H1 (cell line): Measurements from ENCODE around the gene MGAT5B. TPM values are rescaled to one million over a fixed set of nuclear protein-coding genes. Genes with fewer than 3 reads are reported as not detected.

Experiments used
- CTCF ChIA-PET: fragments of 300-600 bp; sonication (Branson Sonifier 250); formaldehyde crosslinking; loops from one replicate; lab custom pipeline; 2021; ENCODE audit not compliant: partially characterized antibody; lab: Charles Lee
- POLR2A ChIA-PET: fragments of 300-600 bp; sonication (Branson Sonifier 250); formaldehyde crosslinking; loops from one replicate; lab custom pipeline; 2021; ENCODE audit warnings: inconsistent platforms; ENCODE audit not compliant: partially characterized antibody; lab: Charles Lee
- DNase-seq, 2 experiments: peaks; one replicate each; pipeline versions ENCODE4 v3.0.0 to v3.0.0-alpha.2; 2010 to 2022; ENCODE audit warnings: low spot score in 2 of 2, low read depth in 1 of 2, mixed read lengths in 1 of 2
- FAIRE-seq: peaks from 2 replicates; lab custom pipeline; 2011; peaks lifted over from hg19 to GRCh38; lab: Jason Lieb, UNC
- H2AFZ ChIP-seq: 2 replicates; pipeline ENCODE4 v1.8.1; 2012; ENCODE audit warnings: low read length, inconsistent platforms
- H2AK5ac ChIP-seq: 2 replicates; pipeline ENCODE4 v1.6.1; 2013; ENCODE audit warnings: low read depth, low read length
- H2BK120ac ChIP-seq: replicated peaks from 2 replicates; pipeline ENCODE3; 2013; ENCODE audit warnings: low read depth, low read length, inconsistent platforms
- H2BK12ac ChIP-seq: 2 replicates; pipeline ENCODE4 v1.6.1; 2013; ENCODE audit warnings: low read depth, low read length
- H2BK15ac ChIP-seq: 2 replicates; pipeline ENCODE4 v1.6.1; 2013; ENCODE audit warnings: low read length
- H2BK20ac ChIP-seq: 2 replicates; pipeline ENCODE4 v1.6.1; 2013; ENCODE audit warnings: low read length
- H2BK5ac ChIP-seq: 2 replicates; pipeline ENCODE4 v1.6.1; 2013; ENCODE audit warnings: low read depth, low read length
- H3K14ac ChIP-seq: 2 replicates; pipeline ENCODE4 v1.6.1; 2013; ENCODE audit warnings: inconsistent platforms; ENCODE audit not compliant: insufficient read length
- H3K18ac ChIP-seq: 2 replicates; pipeline ENCODE4 v1.6.1; 2013; ENCODE audit warnings: low read length; ENCODE audit errors: extremely low read depth
- H3K23ac ChIP-seq: 2 replicates; pipeline ENCODE4 v1.6.1; 2013; ENCODE audit warnings: inconsistent platforms; ENCODE audit not compliant: insufficient read length
- H3K23me2 ChIP-seq: 2 replicates; pipeline ENCODE4 v1.6.1; 2013; ENCODE audit warnings: low read depth, low read length
- H3K27ac ChIP-seq: 2 replicates; pipeline ENCODE4 v1.6.1; 2011; ENCODE audit warnings: low read depth, low read length, inconsistent platforms
- H3K27me3 ChIP-seq, 4 experiments: replicated peaks in 1 of 4; 1 replicate in 1 of 4; 2 replicates in 3 of 4; pipeline versions ENCODE4 v1.6.1 to v1.8.1; 2011 to 2013; ENCODE audit warnings: low read length in 3 of 4, mild to moderate bottlenecking in 3 of 4, inconsistent platforms in 2 of 4, mixed read lengths in 2 of 4, moderate library complexity in 1 of 4; ENCODE audit not compliant: control insufficient read depth in 3 of 4, insufficient read depth in 3 of 4; ENCODE audit errors: extremely low read depth in 1 of 4
- H3K36me3 ChIP-seq, 4 experiments: 2 replicates each; pipeline versions ENCODE4 v1.6.1 to v1.8.1; 2011 to 2013; ENCODE audit warnings: mild to moderate bottlenecking in 4 of 4, low read length in 3 of 4, moderate library complexity in 2 of 4, control low read depth in 1 of 4, inconsistent platforms in 1 of 4; ENCODE audit not compliant: insufficient read depth in 4 of 4, control insufficient read depth in 2 of 4
- H3K4ac ChIP-seq: replicated peaks from 2 replicates; pipeline ENCODE3; 2013; ENCODE audit warnings: low read length, low read depth, mixed read lengths, inconsistent platforms; ENCODE audit not compliant: insufficient read length
- H3K4me1 ChIP-seq, 4 experiments: replicated peaks in 1 of 4; 1 replicate in 1 of 4; 2 replicates in 3 of 4; pipeline versions ENCODE4 v1.6.1 to v1.8.1; 2011 to 2013; ENCODE audit warnings: low read length in 3 of 4, inconsistent platforms in 2 of 4, mixed read lengths in 1 of 4; ENCODE audit not compliant: insufficient read depth in 4 of 4, control insufficient read depth in 3 of 4
- H3K4me2 ChIP-seq, 2 experiments: 2 replicates each; pipeline versions ENCODE4 v1.6.1 to v1.8.1; 2011 to 2013; ENCODE audit warnings: low read depth in 2 of 2, low read length in 2 of 2, control low read depth in 1 of 2, inconsistent platforms in 1 of 2, mild to moderate bottlenecking in 1 of 2; ENCODE audit not compliant: insufficient read depth in 1 of 2
- H3K4me3 ChIP-seq, 4 experiments: fragments of 200-600, 300-600 bp in 1 of 4; sonication (generic), shearing (Covaris generic), sonication (Bioruptor Twin) in 1 of 4; 2 replicates each; pipeline versions ENCODE4 v1.5.1 to v1.8.1; 2011 to 2016; ENCODE audit warnings: low read length in 4 of 4, low read depth in 3 of 4, control low read depth in 2 of 4, inconsistent platforms in 2 of 4, mild to moderate bottlenecking in 2 of 4, mixed read lengths in 1 of 4, moderate library complexity in 1 of 4; ENCODE audit not compliant: insufficient read depth in 2 of 4; ENCODE audit errors: extremely low read depth in 1 of 4
- H3K56ac ChIP-seq: replicated peaks from 2 replicates; pipeline ENCODE3; 2013; ENCODE audit warnings: low read depth, mild to moderate bottlenecking, mixed read lengths, low read length, inconsistent platforms; ENCODE audit not compliant: insufficient read length
- H3K79me1 ChIP-seq: 2 replicates; pipeline ENCODE4 v1.6.1; 2013; ENCODE audit warnings: low read depth, low read length, control low read depth
- H3K79me2 ChIP-seq, 2 experiments: 2 replicates each; pipeline versions ENCODE4 v1.6.1 to v1.8.1; 2012 to 2013; ENCODE audit warnings: low read length in 2 of 2, mild to moderate bottlenecking in 2 of 2, inconsistent platforms in 1 of 2; ENCODE audit not compliant: insufficient read depth in 2 of 2, control insufficient read depth in 1 of 2
- H3K9ac ChIP-seq, 4 experiments: replicated peaks in 1 of 4; 1 replicate in 1 of 4; 2 replicates in 3 of 4; pipeline versions ENCODE4 v1.6.1 to v1.8.1; 2011 to 2013; ENCODE audit warnings: low read depth in 3 of 4, low read length in 3 of 4, control low read depth in 2 of 4, mild to moderate bottlenecking in 2 of 4, moderate library complexity in 2 of 4, inconsistent platforms in 1 of 4; ENCODE audit errors: extremely low read depth in 1 of 4
- H3K9me3 ChIP-seq, 2 experiments: 2 replicates each; pipeline versions ENCODE4 v1.6.1 to v1.8.1; 2012 to 2013; ENCODE audit warnings: mild to moderate bottlenecking in 2 of 2, moderate library complexity in 2 of 2, control low read depth in 1 of 2, inconsistent platforms in 1 of 2, low read depth in 1 of 2, low read length in 1 of 2, mixed read lengths in 1 of 2; ENCODE audit not compliant: insufficient read depth in 2 of 2
- H4K20me1 ChIP-seq, 2 experiments: replicated peaks in 1 of 2; 2 replicates each; pipeline versions ENCODE3 to v1.8.1; 2011 to 2013; ENCODE audit warnings: inconsistent platforms in 2 of 2, low read length in 2 of 2, mild to moderate bottlenecking in 1 of 2; ENCODE audit not compliant: insufficient read depth in 2 of 2, control insufficient read depth in 1 of 2
- H4K5ac ChIP-seq: 2 replicates; pipeline ENCODE4 v1.6.1; 2013; ENCODE audit warnings: low read length, low read depth, mixed read lengths, inconsistent platforms; ENCODE audit not compliant: insufficient read length
- H4K8ac ChIP-seq: 2 replicates; pipeline ENCODE4 v1.8.0; 2013; ENCODE audit warnings: mild to moderate bottlenecking, moderate library complexity, low read length, inconsistent platforms; ENCODE audit not compliant: insufficient read depth; ENCODE audit errors: extremely low read depth
- H4K91ac ChIP-seq: replicated peaks from 2 replicates; pipeline ENCODE3; 2013; ENCODE audit warnings: low read length, mixed read lengths, inconsistent platforms; ENCODE audit not compliant: insufficient read length
- CREB1 ChIP-seq: IDR thresholded peaks from 2 replicates; pipeline ENCODE4 v1.6.1; 2012; ENCODE audit warnings: inconsistent platforms
- KDM1A ChIP-seq: fragments of 200-600, 300-600 bp; sonication (generic); IDR thresholded peaks from 2 replicates; pipeline ENCODE4 v1.7.1; 2016; ENCODE audit warnings: mild to moderate bottlenecking, low read length, borderline replicate concordance
- WGBS, 2 experiments: shearing (Covaris generic) in 1 of 2; methylation state at CpG; one replicate each; pipeline versions ENCODE4 v1.1.6 to v1.1.7; 2013 to 2015; ENCODE audit warnings: low lambda C conversion rate in 2 of 2, mixed read lengths in 2 of 2, inconsistent platforms in 1 of 2, low coverage in 1 of 2, missing lambda C conversion rate in 1 of 2; ENCODE audit not compliant: insufficient replicate concordance in 2 of 2, insufficient coverage in 1 of 2, insufficient read length in 1 of 2; ENCODE audit errors: extremely low coverage in 1 of 2, missing lambda C conversion rate in 1 of 2; 5-methylcytosine and 5-hydroxymethylcytosine counted together
- polyA plus RNA-seq, 7 experiments: library from polyadenylated mRNA; depleted of rRNA in 3 of 7; stranded (reverse) in 5 of 7; unstranded in 2 of 7; fragments of >200 nt in 5 of 7; fragments of 200-250 nt in 2 of 7; gene quantifications; 1 replicate in 5 of 7; 2 replicates in 1 of 7; 4 replicates in 1 of 7; pipeline versions ENCODE4 v1.2.1 to v1.2.3, GENCODE V29; 2011 to 2013; ENCODE audit warnings: missing spikeins in 2 of 7, mixed read lengths in 2 of 7
- total RNA-seq: library from RNA; stranded (reverse); fragmentation: NEBNext Ultra II Directional; extraction: Animal tissue kit (Norgen Biotek cat#: 25700); gene quantifications from 2 replicates; pipeline ENCODE4 v1.2.1, GENCODE V29; 2021

The MGAT5B gene
- total and polyA plus RNA-seq, 2 of the 8 experiments (the other 6 are each of a cell fraction or from before 2014, with no cell fraction given): 7.9 to 8.2 TPM

DNA sequence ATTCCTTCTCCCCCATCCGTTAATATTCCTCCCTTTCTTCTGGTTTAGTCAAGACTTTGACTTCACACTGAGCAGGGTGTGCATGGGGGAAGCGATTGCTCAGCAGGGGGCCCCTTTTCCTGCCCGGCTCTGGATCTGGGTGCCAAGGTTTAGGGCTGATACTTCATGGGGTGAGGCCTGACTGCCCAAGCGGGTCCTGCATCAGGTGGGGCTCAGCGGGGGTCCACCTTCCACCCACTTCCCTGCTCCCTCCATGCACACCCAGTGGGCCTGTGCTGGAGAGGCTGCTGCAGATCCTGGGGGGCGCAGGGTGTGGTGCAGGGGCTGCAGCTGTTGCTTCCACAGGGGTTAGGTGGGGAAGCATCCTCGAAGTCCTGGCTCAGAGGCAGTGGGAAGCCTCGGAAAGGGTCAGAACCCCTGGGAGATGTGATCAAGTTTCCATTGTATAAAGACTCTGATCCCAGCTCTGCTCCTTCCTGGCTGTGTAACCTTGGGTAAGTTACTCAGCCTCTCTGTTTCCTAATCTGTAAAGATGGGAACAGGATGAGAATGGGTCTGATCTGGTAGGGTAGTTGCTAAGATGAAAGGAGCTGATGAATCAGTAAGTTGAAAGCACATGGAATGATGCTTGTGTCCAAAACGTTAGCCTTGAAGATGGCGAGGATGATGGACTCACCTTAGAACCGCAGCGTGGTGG is 53.3 kb downstream of the MGAT5B start:
- no peak overlapping the region for H2BK15ac ChIP-seq
- H3K9ac ChIP-seq: no peak overlapping the region
- H3K4me3 ChIP-seq: no peak overlapping the region
- H3K18ac ChIP-seq: no peak overlapping the region
- H2BK12ac ChIP-seq: no peak overlapping the region
- H3K14ac ChIP-seq: no peak overlapping the region
- H4K5ac ChIP-seq: no peak overlapping the region
- no peak overlapping the region for H3K23ac ChIP-seq
- H4K91ac ChIP-seq: no peak overlapping the region
- H3K27ac ChIP-seq: no peak overlapping the region
- 0 out of 4 replicates have a peak, but pooled peaks cover 0 to 3% of the 10 kb centered on the region in 2 experiments for H3K9me3 ChIP-seq
- no peak for FAIRE-seq
- WGBS, 2 experiments: 86% methylated on average over 12 of the region's 12 CpGs; no CpG with 5 or more reads in 1 of the 2 experiments
- peaks cover 0 to 5% (median 1%) of the 10 kb centered on the region in 4 experiments; a peak in 3 of 7 replicates for H3K4me1 ChIP-seq
- peaks cover 0 to 3% of the 10 kb centered on the region in 2 experiments for H4K20me1 ChIP-seq
- no peaks in the 10 kb centered on the region for H3K79me2 ChIP-seq
- no peaks in the 10 kb centered on the region for H3K36me3 ChIP-seq
- no peaks in the 10 kb centered on the region for H3K27me3 ChIP-seq
- H3K23me2 ChIP-seq: no peaks in the 10 kb centered on the region
- CTCF ChIA-PET: interaction anchor here (0.9 to 3.8 kb wide), 6 partner anchors 8 to 1119 kb away, joined by 3 to 19 read pairs (median 3); partner anchors contain the start of gene MGAT5B
- 0 out of 2 replicates have a peak overlapping the region, but pooled peaks have one; percentile 14 for H2BK5ac ChIP-seq
- no peak for TF ChIP-seq KDM1A
- no peak for TF ChIP-seq CREB1
- H2AK5ac ChIP-seq: no peak overlapping the region
- H4K8ac ChIP-seq: no peak overlapping the region
- H3K79me1 ChIP-seq: no peaks in the 10 kb centered on the region
- H2BK120ac ChIP-seq: no peak overlapping the region
- H3K56ac ChIP-seq: no peak overlapping the region
- POLR2A ChIA-PET: interaction anchor here (1.9 kb wide), 1 partner anchor 11 kb away, joined by 5 read pairs; no protein-coding TSS in a partner anchor
- no peak overlapping the region for H2AFZ ChIP-seq
- no peak overlapping the region for H3K4me2 ChIP-seq
- DNase-seq: no peak
- no peak overlapping the region for H3K4ac ChIP-seq
- H2BK20ac ChIP-seq: no peak overlapping the region
